Liver (tissue), 9 donors: ENCODE measurements around the gene GLI2. TPM values are rescaled to one million over a fixed set of nuclear protein-coding genes. Genes with fewer than 3 reads are reported as not detected.

Experiments used
- DNase-seq: peaks from one replicate; pipeline ENCODE4 v3.0.0-alpha.2; 2017; ENCODE audit warnings: low spot score
- H3K27ac ChIP-seq, 2 donors: one replicate each; pipeline ENCODE4 v1.7.0; 2013; ENCODE audit warnings: inconsistent platforms in 2 of 2, low read length in 2 of 2, control low read depth in 1 of 2, low read depth in 1 of 2, mild to moderate bottlenecking in 1 of 2
- H3K27me3 ChIP-seq, 4 donors: one replicate each; pipeline versions ENCODE4 v1.6.1 to v1.7.0; 2013; ENCODE audit warnings: low read length in 3 of 4, inconsistent platforms in 1 of 4, mild to moderate bottlenecking in 1 of 4, moderate library complexity in 1 of 4; ENCODE audit not compliant: control insufficient read depth in 4 of 4, insufficient read depth in 4 of 4
- H3K36me3 ChIP-seq, 4 donors: one replicate each; pipeline versions ENCODE4 v1.6.1 to v1.7.0; 2013; ENCODE audit warnings: low read length in 3 of 4, mild to moderate bottlenecking in 3 of 4, low read depth in 1 of 4, moderate library complexity in 1 of 4; ENCODE audit not compliant: control insufficient read depth in 4 of 4, insufficient read depth in 3 of 4
- H3K4me1 ChIP-seq, 4 donors: one replicate each; pipeline versions ENCODE4 v1.6.1 to v1.7.0; 2013; ENCODE audit warnings: low read length in 3 of 4, mild to moderate bottlenecking in 3 of 4, moderate library complexity in 1 of 4; ENCODE audit not compliant: control insufficient read depth in 4 of 4, insufficient read depth in 4 of 4
- H3K4me3 ChIP-seq, 3 donors: one replicate each; pipeline versions ENCODE4 v1.6.1 to v1.7.0; 2013; ENCODE audit warnings: low read length in 3 of 3, control low read depth in 1 of 3, low read depth in 1 of 3, mild to moderate bottlenecking in 1 of 3
- H3K9ac ChIP-seq, 2 donors: one replicate each; pipeline ENCODE4 v1.7.0; 2013; ENCODE audit warnings: low read length in 2 of 2, mild to moderate bottlenecking in 2 of 2, moderate library complexity in 2 of 2, control low read depth in 1 of 2, low read depth in 1 of 2
- H3K9me3 ChIP-seq, 4 donors: one replicate each; pipeline versions ENCODE4 v1.6.1 to v1.7.0; 2013; ENCODE audit warnings: low read length in 3 of 4; ENCODE audit not compliant: control insufficient read depth in 4 of 4
- EGR1 ChIP-seq, 2 donors: IDR thresholded peaks; 2 replicates each; pipeline ENCODE4 v1.6.1; 2016 to 2018; ENCODE audit warnings: antibody characterized with exemption in 2 of 2, low read depth in 2 of 2
- FOXA1 ChIP-seq: IDR thresholded peaks from 2 replicates; pipeline ENCODE4 v1.6.1; 2016; ENCODE audit warnings: antibody characterized with exemption
- GABPA ChIP-seq, 2 donors: IDR thresholded peaks in 1 of 2; conservative IDR thresholded peaks in 1 of 2; 2 replicates each; pipeline ENCODE4 v1.6.1; 2016; ENCODE audit warnings: antibody characterized with exemption in 2 of 2, mild to moderate bottlenecking in 1 of 2, moderate library complexity in 1 of 2
- HNF4A ChIP-seq, 2 donors: conservative IDR thresholded peaks; 2 replicates each; pipeline ENCODE4 v1.6.1; 2016; ENCODE audit warnings: antibody characterized with exemption in 2 of 2, mild to moderate bottlenecking in 2 of 2
- NR2F2 ChIP-seq: IDR thresholded peaks from 2 replicates; pipeline ENCODE4 v1.6.1; 2016; ENCODE audit warnings: antibody characterized with exemption
- RAD21 ChIP-seq, 2 donors: IDR thresholded peaks; 2 replicates each; pipeline ENCODE4 v1.6.1; 2016; ENCODE audit warnings: antibody characterized with exemption in 2 of 2, mild to moderate bottlenecking in 2 of 2
- RXRA ChIP-seq, 2 donors: IDR thresholded peaks; 2 replicates each; pipeline ENCODE4 v1.6.1; 2017 to 2018; ENCODE audit warnings: antibody characterized with exemption in 2 of 2, mild to moderate bottlenecking in 1 of 2
- SP1 ChIP-seq: IDR thresholded peaks from 2 replicates; pipeline ENCODE4 v1.6.1; 2018; ENCODE audit warnings: antibody characterized with exemption, mild to moderate bottlenecking
- TAF1 ChIP-seq: conservative IDR thresholded peaks from 2 replicates; pipeline ENCODE4 v1.6.1; 2016; ENCODE audit warnings: antibody characterized with exemption, mild to moderate bottlenecking
- YY1 ChIP-seq: IDR thresholded peaks from 2 replicates; pipeline ENCODE4 v1.6.1; 2016; ENCODE audit warnings: antibody characterized with exemption, mild to moderate bottlenecking
- WGBS: extraction: QIAGEN DNeasy Blood & Tissue Kit; methylation state at CpG from one replicate; pipeline ENCODE4 v1.1.7; 2013; 5-methylcytosine and 5-hydroxymethylcytosine counted together
- polyA plus RNA-seq, 2 donors: library from polyadenylated mRNA; stranded (reverse) in 1 of 2; unstranded in 1 of 2; fragments of 200-250 nt in 1 of 2; fragments of >200 nt in 1 of 2; fragmentation: Nextera tagmentation in 1 of 2; extraction: Ambion mirVana in 1 of 2; gene quantifications; one replicate each; pipeline versions ENCODE4 v1.2.1 to v1.2.3, GENCODE V29; 2013 to 2015
- total RNA-seq, 2 donors: library from RNA; depleted of rRNA; stranded (reverse); fragments of >200 nt; gene quantifications; one replicate each; pipeline ENCODE4 v1.2.3, GENCODE V29; 2014
- TF ChIP-seq, protein P1 (sequence below): IDR thresholded peaks from 2 replicates; pipeline ENCODE4 v1.6.1; 2016; ENCODE audit warnings: antibody characterized with exemption
- TF ChIP-seq, protein P2 (sequence below): fragments of 150-350 bp; IDR thresholded peaks from 2 replicates; pipeline ENCODE4 v1.5.1; 2017; ENCODE audit warnings: improper control_type of control experiment, low read depth, low read length; ENCODE audit not compliant: missing input control
- TF ChIP-seq, protein P3 (sequence below): IDR thresholded peaks from 2 replicates; pipeline ENCODE4 v1.6.1; 2016; ENCODE audit warnings: antibody characterized with exemption, mild to moderate bottlenecking
- donor health status: healthy.
- donor health status: healthy.
- donor health status: healthy.
- donor health status: healthy.
- donor health status: healthy.

The GLI2 gene
- total and polyA plus RNA-seq, 4 donors: 0.04 to 0.16 (median 0.11) TPM

DNA sequence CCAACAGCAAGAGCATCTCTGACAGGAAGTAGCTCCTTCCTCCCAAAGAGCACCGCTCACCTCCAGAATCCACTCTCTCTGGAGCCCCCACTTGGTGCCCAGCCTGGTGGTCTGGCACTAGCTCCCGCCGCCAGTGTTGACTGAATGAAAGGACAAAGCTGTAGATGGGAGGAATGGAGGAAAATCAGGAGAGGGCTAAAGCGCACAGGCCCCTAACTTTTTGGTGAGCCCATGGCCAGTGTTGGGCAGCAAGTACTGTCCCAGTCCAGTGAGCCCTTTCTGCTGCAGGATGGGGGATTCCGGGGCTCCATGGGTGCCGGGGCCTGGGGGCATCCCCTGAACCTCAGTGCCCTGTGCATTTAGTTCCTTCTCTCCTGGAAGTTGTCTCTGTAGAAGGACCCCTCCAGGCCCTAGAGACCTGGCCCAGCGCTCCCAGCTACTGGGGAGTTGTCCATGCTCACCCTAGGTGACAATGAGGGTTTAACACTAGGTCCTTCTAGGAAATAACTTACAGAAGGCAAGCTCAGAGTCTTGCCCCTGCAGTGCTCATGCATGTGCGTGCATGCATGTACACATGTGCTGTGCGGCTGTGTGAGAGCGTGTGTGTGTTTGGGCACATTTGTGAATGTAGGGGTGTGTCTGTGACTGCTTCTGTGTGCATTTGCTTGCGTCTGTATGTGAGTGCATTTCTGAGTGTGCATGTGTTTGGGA is 33.6 kb downstream of the GLI2 start:
- no peaks in the 10 kb centered on the region for H3K9me3 ChIP-seq
- TF ChIP-seq HNF4A (conservative IDR thresholded peaks at IDR 0.05): no peak
- H3K27ac ChIP-seq: no peak overlapping the region
- DNase-seq: no peak
- peaks cover 0 to 5% (median 2%) of the 10 kb centered on the region in 4 donors for H3K4me1 ChIP-seq
- no peak overlapping the region for H3K9ac ChIP-seq
- no peaks in the 10 kb centered on the region for H3K27me3 ChIP-seq
- WGBS: 92% methylated on average over 11 of the region's 11 CpGs
- H3K4me3 ChIP-seq: no peak overlapping the region
- H3K36me3 ChIP-seq: no peaks in the 10 kb centered on the region

DNA sequence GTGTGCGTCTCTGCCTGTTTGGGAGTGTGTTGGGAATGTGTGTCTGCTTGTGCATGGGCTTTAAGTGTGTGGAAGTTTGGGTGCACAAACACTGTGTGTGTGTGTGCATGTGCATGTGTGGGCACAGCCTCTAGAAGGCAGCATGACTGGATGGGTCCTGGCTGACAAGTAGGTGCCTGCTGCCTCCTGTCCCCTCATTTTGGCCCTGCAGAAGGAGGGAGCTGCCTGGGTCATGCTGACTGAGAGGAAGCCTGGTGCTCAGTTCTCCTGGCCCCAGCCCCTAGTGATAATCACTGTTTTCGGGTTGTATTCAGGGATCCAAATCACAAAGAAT is 34.1 kb downstream of the GLI2 start:
- no peak overlapping the region for H3K9ac ChIP-seq
- no peak overlapping the region for H3K27ac ChIP-seq
- no peaks in the 10 kb centered on the region for H3K27me3 ChIP-seq
- H3K4me3 ChIP-seq: no peak overlapping the region
- TF ChIP-seq EGR1 (IDR thresholded peaks at IDR 0.05; ENCODE audit: low read depth in 2 of 2) (no peak), NR2F2 (no peak), YY1 (no peak), SP1 (no peak), HNF4A (conservative IDR thresholded peaks at IDR 0.05) (no peak), RXRA (IDR thresholded peaks at IDR 0.05) (no peak), FOXA1 (no peak), RAD21 (IDR thresholded peaks at IDR 0.05) (no peak), TAF1 (no peak)
- TF ChIP-seq, protein P1, sequence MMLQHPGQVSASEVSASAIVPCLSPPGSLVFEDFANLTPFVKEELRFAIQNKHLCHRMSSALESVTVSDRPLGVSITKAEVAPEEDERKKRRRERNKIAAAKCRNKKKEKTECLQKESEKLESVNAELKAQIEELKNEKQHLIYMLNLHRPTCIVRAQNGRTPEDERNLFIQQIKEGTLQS: no peak
- TF ChIP-seq, protein P2, sequence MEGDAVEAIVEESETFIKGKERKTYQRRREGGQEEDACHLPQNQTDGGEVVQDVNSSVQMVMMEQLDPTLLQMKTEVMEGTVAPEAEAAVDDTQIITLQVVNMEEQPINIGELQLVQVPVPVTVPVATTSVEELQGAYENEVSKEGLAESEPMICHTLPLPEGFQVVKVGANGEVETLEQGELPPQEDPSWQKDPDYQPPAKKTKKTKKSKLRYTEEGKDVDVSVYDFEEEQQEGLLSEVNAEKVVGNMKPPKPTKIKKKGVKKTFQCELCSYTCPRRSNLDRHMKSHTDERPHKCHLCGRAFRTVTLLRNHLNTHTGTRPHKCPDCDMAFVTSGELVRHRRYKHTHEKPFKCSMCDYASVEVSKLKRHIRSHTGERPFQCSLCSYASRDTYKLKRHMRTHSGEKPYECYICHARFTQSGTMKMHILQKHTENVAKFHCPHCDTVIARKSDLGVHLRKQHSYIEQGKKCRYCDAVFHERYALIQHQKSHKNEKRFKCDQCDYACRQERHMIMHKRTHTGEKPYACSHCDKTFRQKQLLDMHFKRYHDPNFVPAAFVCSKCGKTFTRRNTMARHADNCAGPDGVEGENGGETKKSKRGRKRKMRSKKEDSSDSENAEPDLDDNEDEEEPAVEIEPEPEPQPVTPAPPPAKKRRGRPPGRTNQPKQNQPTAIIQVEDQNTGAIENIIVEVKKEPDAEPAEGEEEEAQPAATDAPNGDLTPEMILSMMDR: no peak
- TF ChIP-seq, protein P3, sequence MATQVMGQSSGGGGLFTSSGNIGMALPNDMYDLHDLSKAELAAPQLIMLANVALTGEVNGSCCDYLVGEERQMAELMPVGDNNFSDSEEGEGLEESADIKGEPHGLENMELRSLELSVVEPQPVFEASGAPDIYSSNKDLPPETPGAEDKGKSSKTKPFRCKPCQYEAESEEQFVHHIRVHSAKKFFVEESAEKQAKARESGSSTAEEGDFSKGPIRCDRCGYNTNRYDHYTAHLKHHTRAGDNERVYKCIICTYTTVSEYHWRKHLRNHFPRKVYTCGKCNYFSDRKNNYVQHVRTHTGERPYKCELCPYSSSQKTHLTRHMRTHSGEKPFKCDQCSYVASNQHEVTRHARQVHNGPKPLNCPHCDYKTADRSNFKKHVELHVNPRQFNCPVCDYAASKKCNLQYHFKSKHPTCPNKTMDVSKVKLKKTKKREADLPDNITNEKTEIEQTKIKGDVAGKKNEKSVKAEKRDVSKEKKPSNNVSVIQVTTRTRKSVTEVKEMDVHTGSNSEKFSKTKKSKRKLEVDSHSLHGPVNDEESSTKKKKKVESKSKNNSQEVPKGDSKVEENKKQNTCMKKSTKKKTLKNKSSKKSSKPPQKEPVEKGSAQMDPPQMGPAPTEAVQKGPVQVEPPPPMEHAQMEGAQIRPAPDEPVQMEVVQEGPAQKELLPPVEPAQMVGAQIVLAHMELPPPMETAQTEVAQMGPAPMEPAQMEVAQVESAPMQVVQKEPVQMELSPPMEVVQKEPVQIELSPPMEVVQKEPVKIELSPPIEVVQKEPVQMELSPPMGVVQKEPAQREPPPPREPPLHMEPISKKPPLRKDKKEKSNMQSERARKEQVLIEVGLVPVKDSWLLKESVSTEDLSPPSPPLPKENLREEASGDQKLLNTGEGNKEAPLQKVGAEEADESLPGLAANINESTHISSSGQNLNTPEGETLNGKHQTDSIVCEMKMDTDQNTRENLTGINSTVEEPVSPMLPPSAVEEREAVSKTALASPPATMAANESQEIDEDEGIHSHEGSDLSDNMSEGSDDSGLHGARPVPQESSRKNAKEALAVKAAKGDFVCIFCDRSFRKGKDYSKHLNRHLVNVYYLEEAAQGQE: no peak
- H3K4me1 ChIP-seq: peaks cover 0 to 5% (median 2%) of the 10 kb centered on the region in 4 donors
- no peaks in the 10 kb centered on the region for H3K9me3 ChIP-seq
- DNase-seq: no peak
- no peaks in the 10 kb centered on the region for H3K36me3 ChIP-seq
- WGBS: 90% methylated on average over 2 of the region's 2 CpGs

DNA sequence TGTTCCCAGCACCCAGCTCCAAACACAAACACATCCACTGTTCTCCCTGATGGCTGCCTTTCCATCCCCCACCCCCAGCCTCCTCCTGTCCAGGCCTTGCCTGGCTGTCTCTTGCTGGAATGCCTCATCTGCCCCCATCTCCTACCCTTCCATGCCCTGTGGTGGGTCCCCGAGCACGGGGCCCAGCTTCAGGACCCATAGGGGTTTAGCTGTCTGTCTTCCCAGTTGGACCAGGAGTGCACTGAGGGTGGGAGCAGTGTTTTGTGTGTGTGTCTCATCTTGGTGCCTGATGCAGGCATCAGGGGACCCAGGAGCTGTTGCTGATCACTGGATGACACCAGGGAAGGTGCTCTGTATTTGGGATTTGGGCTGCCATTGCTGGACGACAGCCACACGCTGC is 34.5 kb downstream of the GLI2 start:
- Histone ChIP-seq H3K27ac (no peak overlapping the region), H3K9ac (no peak overlapping the region), H3K4me1 (peaks cover 0 to 3% (median 0%) of the 10 kb centered on the region in 4 donors), H3K4me3 (no peak overlapping the region), H3K27me3 (no peaks in the 10 kb centered on the region), H3K9me3 (no peaks in the 10 kb centered on the region), H3K36me3 (no peaks in the 10 kb centered on the region)
- TF ChIP-seq YY1: no peak
- no peak for TF ChIP-seq GABPA (IDR thresholded peaks at IDR 0.05 in 1 of 2, conservative IDR thresholded peaks at IDR 0.05 in 1 of 2)
- DNase-seq: no peak
- 93% methylated on average over 4 of the region's 4 CpGs for WGBS
